Body of pancreas (tissue), 4 donors: Measurements from ENCODE around the gene PIP5KL1.

Experiments used
- POLR2A ChIP-seq, 3 donors: fragments of 450-650 bp; IDR thresholded peaks; one replicate each; pipeline ENCODE4 v1.6.1; 2016; ENCODE audit warnings: antibody characterized with exemption in 3 of 3, mild to moderate bottlenecking in 2 of 3
- TF ChIP-seq, protein P1 (sequence below), 7 experiments: fragments of 450-650 bp in 4 of 7; fragments of 200-600 bp in 3 of 7; sonication (generic) in 3 of 7; IDR thresholded peaks; one replicate each; pipeline ENCODE4 v1.5.1; 2016 to 2019; ENCODE audit warnings: antibody characterized with exemption in 7 of 7

GRCh38 chr9:127915325-127915752, 15.2 kb downstream of the PIP5KL1 start:
- TF ChIP-seq, protein P1, sequence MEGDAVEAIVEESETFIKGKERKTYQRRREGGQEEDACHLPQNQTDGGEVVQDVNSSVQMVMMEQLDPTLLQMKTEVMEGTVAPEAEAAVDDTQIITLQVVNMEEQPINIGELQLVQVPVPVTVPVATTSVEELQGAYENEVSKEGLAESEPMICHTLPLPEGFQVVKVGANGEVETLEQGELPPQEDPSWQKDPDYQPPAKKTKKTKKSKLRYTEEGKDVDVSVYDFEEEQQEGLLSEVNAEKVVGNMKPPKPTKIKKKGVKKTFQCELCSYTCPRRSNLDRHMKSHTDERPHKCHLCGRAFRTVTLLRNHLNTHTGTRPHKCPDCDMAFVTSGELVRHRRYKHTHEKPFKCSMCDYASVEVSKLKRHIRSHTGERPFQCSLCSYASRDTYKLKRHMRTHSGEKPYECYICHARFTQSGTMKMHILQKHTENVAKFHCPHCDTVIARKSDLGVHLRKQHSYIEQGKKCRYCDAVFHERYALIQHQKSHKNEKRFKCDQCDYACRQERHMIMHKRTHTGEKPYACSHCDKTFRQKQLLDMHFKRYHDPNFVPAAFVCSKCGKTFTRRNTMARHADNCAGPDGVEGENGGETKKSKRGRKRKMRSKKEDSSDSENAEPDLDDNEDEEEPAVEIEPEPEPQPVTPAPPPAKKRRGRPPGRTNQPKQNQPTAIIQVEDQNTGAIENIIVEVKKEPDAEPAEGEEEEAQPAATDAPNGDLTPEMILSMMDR (IDR thresholded peaks at IDR 0.05): no peak
- TF ChIP-seq POLR2A (IDR thresholded peaks at IDR 0.05): no peak
